ENCODE results near the gene PIBF1.

The PIBF1 gene

DNA sequence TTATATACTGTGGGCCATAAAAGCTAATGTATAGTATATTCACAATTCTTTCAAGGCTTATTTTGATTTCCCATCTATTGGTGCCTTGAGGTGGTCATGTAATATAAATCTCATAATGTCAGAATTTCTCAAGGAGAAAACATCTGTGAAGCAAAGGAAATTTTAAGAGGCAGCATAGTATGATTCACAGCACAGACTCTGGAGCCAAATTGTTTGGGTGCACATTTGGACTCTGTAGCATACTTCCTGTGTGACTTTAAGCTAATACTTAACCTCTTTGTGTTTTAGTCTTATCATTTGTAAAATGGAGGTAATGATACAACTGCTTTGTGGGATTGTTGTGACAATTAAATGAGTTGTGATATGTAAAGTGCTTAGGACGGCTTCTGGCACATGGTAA, 67.6 kb downstream of the PIBF1 start:
- Histone ChIP-seq H3K27ac (replicated peaks) (no peak overlapping the region), H3K4me3 (replicated peaks; ENCODE audit: insufficient read depth, low read length) (no peak overlapping the region), H3K27me3 (ENCODE audit: insufficient read depth, poor library complexity, severe bottlenecking) (no peaks in the 10 kb centered on the region)
- DNase-seq (ENCODE audit: low read depth in 1 of 2, low spot score in 1 of 2), result no peak
- TF ChIP-seq, protein P1, sequence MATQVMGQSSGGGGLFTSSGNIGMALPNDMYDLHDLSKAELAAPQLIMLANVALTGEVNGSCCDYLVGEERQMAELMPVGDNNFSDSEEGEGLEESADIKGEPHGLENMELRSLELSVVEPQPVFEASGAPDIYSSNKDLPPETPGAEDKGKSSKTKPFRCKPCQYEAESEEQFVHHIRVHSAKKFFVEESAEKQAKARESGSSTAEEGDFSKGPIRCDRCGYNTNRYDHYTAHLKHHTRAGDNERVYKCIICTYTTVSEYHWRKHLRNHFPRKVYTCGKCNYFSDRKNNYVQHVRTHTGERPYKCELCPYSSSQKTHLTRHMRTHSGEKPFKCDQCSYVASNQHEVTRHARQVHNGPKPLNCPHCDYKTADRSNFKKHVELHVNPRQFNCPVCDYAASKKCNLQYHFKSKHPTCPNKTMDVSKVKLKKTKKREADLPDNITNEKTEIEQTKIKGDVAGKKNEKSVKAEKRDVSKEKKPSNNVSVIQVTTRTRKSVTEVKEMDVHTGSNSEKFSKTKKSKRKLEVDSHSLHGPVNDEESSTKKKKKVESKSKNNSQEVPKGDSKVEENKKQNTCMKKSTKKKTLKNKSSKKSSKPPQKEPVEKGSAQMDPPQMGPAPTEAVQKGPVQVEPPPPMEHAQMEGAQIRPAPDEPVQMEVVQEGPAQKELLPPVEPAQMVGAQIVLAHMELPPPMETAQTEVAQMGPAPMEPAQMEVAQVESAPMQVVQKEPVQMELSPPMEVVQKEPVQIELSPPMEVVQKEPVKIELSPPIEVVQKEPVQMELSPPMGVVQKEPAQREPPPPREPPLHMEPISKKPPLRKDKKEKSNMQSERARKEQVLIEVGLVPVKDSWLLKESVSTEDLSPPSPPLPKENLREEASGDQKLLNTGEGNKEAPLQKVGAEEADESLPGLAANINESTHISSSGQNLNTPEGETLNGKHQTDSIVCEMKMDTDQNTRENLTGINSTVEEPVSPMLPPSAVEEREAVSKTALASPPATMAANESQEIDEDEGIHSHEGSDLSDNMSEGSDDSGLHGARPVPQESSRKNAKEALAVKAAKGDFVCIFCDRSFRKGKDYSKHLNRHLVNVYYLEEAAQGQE (IDR thresholded peaks at IDR 0.05; ENCODE audit: insufficient replicate concordance, low read depth), result no peak
- TF ChIP-seq SPI1 (IDR thresholded peaks at IDR 0.05; ENCODE audit: borderline replicate concordance, low read depth), result no peak
- TF ChIP-seq GABPA (IDR thresholded peaks at IDR 0.05; ENCODE audit: low read depth), result no peak
- TF ChIP-seq, protein P2, sequence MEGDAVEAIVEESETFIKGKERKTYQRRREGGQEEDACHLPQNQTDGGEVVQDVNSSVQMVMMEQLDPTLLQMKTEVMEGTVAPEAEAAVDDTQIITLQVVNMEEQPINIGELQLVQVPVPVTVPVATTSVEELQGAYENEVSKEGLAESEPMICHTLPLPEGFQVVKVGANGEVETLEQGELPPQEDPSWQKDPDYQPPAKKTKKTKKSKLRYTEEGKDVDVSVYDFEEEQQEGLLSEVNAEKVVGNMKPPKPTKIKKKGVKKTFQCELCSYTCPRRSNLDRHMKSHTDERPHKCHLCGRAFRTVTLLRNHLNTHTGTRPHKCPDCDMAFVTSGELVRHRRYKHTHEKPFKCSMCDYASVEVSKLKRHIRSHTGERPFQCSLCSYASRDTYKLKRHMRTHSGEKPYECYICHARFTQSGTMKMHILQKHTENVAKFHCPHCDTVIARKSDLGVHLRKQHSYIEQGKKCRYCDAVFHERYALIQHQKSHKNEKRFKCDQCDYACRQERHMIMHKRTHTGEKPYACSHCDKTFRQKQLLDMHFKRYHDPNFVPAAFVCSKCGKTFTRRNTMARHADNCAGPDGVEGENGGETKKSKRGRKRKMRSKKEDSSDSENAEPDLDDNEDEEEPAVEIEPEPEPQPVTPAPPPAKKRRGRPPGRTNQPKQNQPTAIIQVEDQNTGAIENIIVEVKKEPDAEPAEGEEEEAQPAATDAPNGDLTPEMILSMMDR (IDR thresholded peaks at IDR 0.05; ENCODE audit: insufficient read depth, low read length), result no peak
- no peak for TF ChIP-seq POLR2AphosphoS5 (IDR thresholded peaks at IDR 0.05; ENCODE audit: low read depth)

DNA sequence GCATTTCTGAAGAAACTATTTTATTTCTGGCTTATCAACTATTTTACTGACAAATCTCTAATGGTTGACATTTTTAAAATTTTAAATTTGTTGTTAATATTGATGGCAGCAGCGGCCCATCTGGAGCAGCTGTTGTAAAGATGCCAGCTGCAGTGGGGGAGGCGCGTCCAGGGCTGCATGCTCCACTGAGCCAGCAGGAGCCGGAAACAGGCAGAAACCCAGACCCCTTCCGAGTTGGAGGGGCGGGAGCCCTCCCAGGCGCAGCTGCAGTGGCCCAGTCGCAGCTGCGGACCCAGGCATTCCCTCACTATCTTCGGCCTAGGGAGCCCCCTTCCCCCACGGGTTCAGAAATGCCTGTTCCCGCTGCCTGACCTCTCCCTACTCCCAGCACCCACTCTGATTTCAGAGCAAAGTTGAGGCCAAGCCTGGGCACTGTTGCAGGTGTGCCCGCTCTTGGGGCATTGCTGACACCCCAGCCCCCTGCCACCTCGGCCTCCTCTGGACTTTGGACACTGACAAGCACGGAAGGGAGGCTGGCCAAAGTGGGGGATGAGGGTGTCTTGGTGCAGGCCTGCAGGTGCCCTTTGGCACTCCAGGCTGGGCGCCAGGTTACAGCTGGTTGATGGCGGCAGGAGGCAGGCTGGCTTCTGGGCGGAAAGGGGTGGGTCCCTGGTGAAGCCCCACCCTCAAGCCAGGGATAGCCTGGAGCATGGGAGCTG, 69.2 kb downstream of the PIBF1 start:
- H3K27ac ChIP-seq (replicated peaks), result no peak overlapping the region
- no peak overlapping the region for H3K4me3 ChIP-seq (replicated peaks; ENCODE audit: insufficient read depth, low read length)
- TF ChIP-seq POLR2AphosphoS5 (IDR thresholded peaks at IDR 0.05; ENCODE audit: low read depth), result no peak
- TF ChIP-seq, protein P1 (IDR thresholded peaks at IDR 0.05; ENCODE audit: insufficient replicate concordance, low read depth), result no peak
- H3K27me3 ChIP-seq (ENCODE audit: insufficient read depth, poor library complexity, severe bottlenecking), result no peaks in the 10 kb centered on the region
- no peak for DNase-seq (ENCODE audit: low read depth in 1 of 2, low spot score in 1 of 2)

DNA sequence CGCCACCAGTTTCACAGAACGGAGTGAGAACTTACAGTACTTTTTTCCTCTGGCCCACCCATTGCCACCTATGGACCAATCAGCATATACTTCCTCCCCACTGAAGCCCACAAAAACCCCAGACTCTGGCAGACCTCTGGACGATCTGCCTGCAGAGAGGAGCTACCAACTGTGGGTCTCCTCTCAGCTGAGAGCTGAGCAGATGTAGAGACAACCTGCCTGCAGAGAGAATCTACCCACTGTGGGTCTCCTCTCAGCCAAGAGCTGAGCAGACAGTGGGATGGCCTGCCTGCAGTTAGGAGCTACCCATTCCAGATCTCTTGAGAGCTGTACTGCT, 69.7 kb downstream of the PIBF1 start:
- no peak for TF ChIP-seq POLR2AphosphoS5 (IDR thresholded peaks at IDR 0.05; ENCODE audit: low read depth)
- TF ChIP-seq, protein P1 (IDR thresholded peaks at IDR 0.05; ENCODE audit: insufficient replicate concordance, low read depth), result no peak
- TF ChIP-seq SPI1 (IDR thresholded peaks at IDR 0.05; ENCODE audit: borderline replicate concordance, low read depth), result no peak
- no peak for TF ChIP-seq GABPA (IDR thresholded peaks at IDR 0.05; ENCODE audit: low read depth)
- TF ChIP-seq, protein P2 (IDR thresholded peaks at IDR 0.05; ENCODE audit: insufficient read depth, low read length), result no peak
- DNase-seq (ENCODE audit: low read depth in 1 of 2, low spot score in 1 of 2), result no peak
- Histone ChIP-seq H3K4me3 (replicated peaks; ENCODE audit: insufficient read depth, low read length) (no peak overlapping the region), H3K27me3 (ENCODE audit: insufficient read depth, poor library complexity, severe bottlenecking) (no peaks in the 10 kb centered on the region), H3K27ac (replicated peaks) (no peak overlapping the region)

Data from HL-60 (cell line).